DND-41 (cell line): ENCODE data around the gene CREB3L1.

Experiments used
- CTCF ChIP-seq: IDR thresholded peaks from 2 replicates; pipeline ENCODE4 v1.5.1; 2012; ENCODE audit warnings: borderline replicate concordance, low read length, moderate library complexity, mild to moderate bottlenecking; ENCODE audit not compliant: poor library complexity, severe bottlenecking; ENCODE audit errors: extremely low read depth
- EZH2 ChIP-seq: IDR thresholded peaks from 3 replicates; pipeline ENCODE4 v1.6.1; 2012; ENCODE audit warnings: borderline replicate concordance, low read depth, mild to moderate bottlenecking, moderate library complexity, low read length, inconsistent platforms; ENCODE audit not compliant: severe bottlenecking

- TF ChIP-seq CTCF (no peak), EZH2 (no peak)
Measured at GRCh38 chr11:46351606-46352005, 74.1 kb downstream of the CREB3L1 start.
